Measurements from ENCODE around the gene FBXO2.

DNA sequence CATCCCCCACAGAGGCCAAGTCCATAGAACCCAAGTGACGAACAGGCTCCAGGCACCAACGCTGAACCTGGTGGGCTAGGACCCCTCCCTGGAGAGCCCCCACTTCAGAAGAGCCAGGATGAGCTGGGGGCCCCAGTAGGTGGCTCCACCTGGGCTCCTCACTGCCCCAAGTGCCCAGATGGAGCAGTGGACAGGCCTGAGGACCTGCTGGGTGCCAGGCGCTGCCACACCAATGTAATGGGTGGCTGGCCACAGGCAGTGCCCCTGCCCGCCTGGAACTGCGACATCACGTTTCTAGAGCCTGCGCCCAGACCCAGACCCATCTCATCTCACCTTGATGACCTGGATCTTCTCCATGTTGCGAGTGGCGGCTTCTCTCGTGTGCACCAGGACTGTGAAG is 21.1 kb upstream of the FBXO2 start:
- no peak for TF ChIP-seq CTCF (conservative IDR thresholded peaks at IDR 0.05; ENCODE audit: low read depth, low read length)
- no peak for TF ChIP-seq RFX5 (IDR thresholded peaks at IDR 0.05; ENCODE audit: low read depth, low read length)
- no peak for TF ChIP-seq MXI1 (IDR thresholded peaks at IDR 0.05; ENCODE audit: borderline replicate concordance, low read depth, low read length)
- TF ChIP-seq POLR2A (IDR thresholded peaks at IDR 0.05; ENCODE audit: low read depth, low read length): no peak
- no peak for TF ChIP-seq MAZ (IDR thresholded peaks at IDR 0.05; ENCODE audit: borderline replicate concordance, low read depth, low read length)
- TF ChIP-seq SMC3 (IDR thresholded peaks at IDR 0.05; ENCODE audit: low read depth, low read length): no peak
- no peak for TF ChIP-seq CHD1 (IDR thresholded peaks at IDR 0.05; ENCODE audit: low read depth, low read length)
- TF ChIP-seq USF2 (IDR thresholded peaks at IDR 0.05; ENCODE audit: low read depth, low read length): no peak
- TF ChIP-seq RCOR1 (IDR thresholded peaks at IDR 0.05; ENCODE audit: insufficient replicate concordance, low read length): no peak
- TF ChIP-seq, protein P1, sequence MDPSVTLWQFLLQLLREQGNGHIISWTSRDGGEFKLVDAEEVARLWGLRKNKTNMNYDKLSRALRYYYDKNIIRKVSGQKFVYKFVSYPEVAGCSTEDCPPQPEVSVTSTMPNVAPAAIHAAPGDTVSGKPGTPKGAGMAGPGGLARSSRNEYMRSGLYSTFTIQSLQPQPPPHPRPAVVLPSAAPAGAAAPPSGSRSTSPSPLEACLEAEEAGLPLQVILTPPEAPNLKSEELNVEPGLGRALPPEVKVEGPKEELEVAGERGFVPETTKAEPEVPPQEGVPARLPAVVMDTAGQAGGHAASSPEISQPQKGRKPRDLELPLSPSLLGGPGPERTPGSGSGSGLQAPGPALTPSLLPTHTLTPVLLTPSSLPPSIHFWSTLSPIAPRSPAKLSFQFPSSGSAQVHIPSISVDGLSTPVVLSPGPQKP (IDR thresholded peaks at IDR 0.05; ENCODE audit: borderline replicate concordance, low read depth, low read length): no peak
- no peak for TF ChIP-seq MAFK (IDR thresholded peaks at IDR 0.05; ENCODE audit: low read depth, low read length)
- no peak for TF ChIP-seq RAD21 (IDR thresholded peaks at IDR 0.05; ENCODE audit: low read length)
- TF ChIP-seq FOS (IDR thresholded peaks at IDR 0.05; ENCODE audit: low read depth, low read length): no peak
- TF ChIP-seq CEBPB (IDR thresholded peaks at IDR 0.05; ENCODE audit: low read depth, low read length): no peak

Data from IMR-90 (cell line).